NCI-H82 (cell line): ENCODE measurements around the gene IGFALS.

ENCODE experiments used
- DNase-seq: peaks from one replicate; lab custom pipeline; 2025; lab: John Stamatoyannopoulos, UW

The IGFALS gene

DNA sequence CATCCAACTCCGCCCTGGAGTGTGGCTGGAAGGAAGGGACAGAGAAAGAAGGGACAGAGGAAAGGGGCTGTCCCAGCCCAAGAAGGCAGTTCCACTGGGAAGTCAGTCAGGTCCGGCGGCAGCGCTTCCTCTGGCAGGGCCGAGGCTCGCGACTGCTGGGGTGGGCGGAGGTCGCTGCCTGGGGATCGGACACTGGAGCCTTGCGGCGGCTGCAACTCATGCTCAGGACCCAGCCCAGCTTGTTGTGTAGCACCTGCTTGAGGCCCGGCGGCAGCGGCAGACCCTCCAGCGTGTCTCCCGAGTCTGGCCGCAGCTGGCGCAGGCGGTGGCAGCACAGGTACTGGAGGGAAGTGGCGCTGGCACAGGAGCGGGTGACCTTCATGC, 16.5 kb downstream of the IGFALS start:
- no peak for DNase-seq

DNA sequence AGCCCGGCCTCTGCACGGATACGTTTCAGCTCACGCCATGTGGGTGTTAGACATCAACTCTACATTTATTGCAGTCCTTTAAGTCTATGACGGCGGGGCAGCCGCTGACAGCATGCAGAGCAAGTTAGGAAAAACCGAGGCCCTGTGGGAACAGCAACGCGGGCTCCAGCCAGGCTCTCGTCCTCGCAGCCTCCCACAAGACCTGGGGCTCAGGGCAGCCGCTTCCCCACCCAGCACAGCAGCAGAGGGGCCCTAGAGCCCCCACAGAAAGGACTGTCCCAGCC, 16.9 kb downstream of the IGFALS start:
- no peak for DNase-seq

DNA sequence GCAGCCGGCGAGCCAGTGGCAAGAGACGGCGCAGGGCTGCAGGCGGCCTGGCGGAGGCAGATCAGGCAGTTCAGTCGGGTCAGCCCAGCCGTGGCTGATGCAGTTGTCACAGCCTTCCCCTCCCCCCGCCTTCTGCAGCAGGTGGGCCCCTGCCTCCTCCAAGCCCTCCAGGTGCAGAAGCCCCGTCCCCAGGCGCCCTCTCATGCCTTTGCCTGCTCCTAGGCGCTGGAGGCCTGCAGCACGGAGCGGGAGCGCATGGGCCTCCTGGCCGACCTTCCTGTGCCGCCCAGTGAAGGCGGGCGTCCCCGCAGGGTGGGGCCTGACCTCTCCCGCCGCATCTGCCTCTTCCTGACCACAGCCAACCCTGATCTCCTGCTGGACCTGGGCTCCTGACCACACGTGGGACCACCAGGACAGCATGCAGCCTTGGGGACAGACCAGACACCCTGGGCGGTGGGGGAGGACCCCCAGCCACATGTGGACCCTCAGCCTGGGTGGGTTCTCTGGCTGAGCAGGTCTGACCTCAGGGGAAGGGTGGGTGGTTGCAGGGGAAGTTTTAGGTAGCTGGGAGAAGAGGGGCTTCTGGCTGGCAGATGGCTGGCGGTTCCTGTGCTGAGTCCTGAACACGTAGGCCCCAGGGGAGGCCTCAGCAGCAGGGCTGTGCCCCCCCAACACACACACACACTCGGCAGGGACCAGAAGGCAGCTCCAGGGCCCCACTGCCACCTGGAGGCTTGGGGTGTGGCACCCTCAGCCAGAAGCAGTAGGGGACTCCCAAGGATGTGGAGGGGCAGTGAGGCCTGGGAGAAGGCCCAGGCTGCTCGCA, 17.4 kb downstream of the IGFALS start:
- DNase-seq: peak; percentile 74

DNA sequence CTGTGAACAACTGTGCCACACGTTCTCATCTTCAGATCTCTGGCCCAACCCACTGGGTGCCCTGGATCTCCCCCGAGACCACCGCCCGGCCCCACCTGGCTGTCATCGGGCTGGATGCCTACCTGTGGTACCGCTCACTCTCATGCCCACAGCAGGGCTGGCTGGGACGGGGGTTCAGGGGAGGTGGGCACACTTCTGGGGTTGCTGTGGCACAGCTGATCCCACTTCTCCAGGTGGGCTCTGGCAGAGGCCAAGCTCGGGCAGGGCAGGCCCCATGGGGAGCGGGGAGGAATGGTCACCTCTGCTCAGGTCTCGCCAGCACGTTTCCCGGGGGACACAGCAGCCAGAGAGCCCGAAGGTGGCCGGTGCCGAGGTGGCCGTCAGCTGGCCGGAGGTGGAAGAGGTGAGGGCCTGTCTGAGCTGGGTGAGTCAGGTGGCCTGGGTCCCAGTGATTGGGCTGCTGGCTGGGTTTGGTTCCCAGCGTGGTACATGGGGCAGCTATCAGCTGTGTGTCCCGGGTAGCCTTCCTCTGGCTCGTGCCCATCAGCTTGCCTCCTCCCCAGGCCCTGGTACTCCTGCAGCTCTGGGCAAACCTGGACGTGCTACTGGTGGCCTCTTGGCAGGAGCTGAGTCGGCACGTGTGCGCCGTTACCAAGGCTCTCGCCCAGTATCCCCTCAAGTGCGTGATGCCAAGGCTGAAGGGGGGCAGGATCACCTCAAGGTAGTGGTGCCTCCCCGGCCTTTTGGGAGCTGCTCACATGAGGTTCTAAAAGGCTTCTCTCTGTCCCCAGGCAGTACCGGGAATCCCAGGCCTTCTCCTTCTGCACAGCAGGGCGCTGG, 18.3 kb downstream of the IGFALS start:
- no peak for DNase-seq

DNA sequence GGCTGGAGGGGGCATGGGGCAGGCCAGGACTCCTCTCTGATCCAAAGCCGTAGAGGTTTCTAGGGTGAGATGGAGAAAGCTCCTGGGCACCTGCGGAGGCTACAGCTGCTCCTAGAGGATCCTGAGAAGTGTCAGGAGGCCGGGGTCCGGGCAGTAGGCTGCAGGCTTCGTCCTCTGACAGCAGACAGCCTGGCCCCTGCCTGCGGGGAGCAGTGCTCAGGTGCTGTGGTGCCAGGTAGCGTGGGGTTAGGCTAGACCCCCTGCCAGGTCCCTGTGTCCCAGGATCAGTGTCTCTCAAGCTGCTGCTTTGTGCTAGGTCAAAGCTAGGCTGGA, 19.1 kb downstream of the IGFALS start:
- no peak for DNase-seq

DNA sequence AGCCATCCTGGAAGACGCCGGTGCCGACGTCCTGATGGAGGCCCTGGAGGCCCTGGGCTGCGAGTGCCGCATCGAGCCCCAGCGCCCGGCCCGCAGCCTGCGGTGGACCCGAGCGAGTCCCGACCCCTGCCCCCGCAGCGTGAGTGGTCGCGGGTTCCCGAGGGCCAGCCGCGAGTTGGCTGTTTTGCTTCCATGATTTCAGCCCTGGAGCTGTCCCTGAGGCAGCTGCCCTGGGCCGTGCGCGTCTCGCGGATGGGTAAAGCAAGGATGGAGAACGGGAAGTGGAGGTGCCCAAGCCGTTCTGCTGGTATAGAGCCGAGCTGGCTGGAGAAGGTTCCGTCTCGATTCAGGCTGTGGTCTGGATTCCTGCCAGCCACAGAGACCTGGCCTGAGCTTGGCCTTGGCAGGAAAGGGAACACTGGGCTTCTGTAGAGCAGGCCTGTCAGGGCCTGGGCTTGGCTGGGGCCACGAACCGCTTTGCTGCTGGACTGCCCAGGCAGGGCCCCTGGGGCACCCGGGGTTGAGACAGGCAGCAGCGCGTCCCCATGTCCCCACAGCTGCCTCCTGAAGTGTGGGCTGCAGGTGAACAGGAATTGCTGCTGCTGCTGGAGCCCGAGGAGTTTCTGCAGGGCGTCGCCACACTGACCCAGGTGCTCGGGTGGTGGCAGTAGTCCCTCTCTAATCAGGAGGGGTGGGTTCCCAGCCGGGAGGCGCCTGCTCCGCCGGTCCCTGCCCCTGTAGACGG, 19.6 kb downstream of the IGFALS start:
- no peak for DNase-seq

DNA sequence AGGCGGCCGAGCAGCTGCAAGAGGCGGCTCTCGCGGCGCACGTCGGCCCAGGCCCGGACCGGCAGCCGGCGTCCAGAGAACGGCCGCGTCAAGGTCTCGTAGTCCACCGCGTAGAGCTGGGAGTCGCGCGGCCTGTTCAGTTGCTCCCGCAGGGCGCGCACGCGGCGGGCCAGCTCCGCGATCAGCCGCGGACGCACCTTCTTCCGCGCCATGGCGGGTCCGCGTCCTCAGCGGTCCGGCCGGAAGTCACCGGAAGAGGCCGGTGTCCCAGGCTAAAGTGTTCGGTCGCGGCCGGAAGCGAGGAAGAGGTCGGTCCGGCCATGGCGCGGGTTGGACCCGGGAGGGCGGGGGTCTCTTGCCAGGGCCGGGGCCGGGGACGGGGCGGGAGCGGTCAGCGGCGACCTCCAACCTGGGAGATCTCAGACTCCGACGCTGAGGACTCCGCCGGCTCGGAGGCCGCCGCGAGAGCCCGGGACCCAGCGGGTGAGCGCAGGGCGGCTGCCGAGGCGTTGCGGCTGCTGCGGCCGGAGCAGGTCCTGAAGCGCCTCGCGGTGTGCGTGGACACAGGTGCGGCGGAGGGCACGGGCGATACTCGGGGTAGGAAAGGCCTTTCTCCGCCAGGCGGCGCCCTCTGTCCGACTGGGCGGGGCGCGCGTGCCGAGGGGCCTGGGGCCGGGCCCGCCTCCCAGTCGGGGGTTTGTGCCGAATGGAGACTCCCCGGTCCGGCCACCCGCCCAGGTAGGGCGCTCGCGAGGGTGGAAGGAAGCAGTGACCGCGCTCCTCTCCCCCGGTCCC, 20.4 kb downstream of the IGFALS start, which contains the start of gene MRPS34:
MRPS34 (minus strand) TSS at position 227 of the 795 bp plus-strand sequence; CDS start at position 212, 15 bp downstream.
- peak; percentile 91 for DNase-seq

DNA sequence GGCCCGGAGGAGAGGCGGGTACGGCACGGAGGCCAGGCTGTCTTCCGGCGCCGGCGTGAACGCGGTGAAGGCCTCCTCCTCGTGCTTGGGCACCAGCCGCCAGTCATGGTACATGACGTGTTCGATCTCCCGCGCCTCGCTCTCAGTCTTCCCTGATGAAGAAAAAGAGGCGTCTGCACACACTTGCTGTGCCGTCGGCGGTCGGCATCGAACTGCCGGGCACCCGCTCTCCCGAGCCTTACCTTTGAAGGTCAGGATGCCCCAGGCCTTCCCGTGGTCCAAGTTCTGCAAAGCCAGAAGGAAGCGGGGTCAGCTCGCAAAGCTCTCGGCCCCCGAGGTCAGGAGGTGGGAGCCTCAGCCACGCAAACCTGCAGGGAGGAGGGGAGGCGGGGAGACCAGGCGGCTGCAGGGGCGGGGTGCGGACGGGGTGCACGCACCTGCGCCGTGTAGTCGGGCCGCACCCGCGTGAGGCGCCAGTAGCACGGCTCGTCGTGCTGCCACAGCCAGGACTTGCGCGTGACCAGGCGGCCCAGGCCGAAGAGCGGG, 21.1 kb downstream of the IGFALS start, which contains the start of gene EME2:
EME2 (plus strand) TSS at position 449 of the 546 bp plus-strand sequence. CDS start 418 bp downstream, outside the sequence.
- DNase-seq: peak; percentile 48

DNA sequence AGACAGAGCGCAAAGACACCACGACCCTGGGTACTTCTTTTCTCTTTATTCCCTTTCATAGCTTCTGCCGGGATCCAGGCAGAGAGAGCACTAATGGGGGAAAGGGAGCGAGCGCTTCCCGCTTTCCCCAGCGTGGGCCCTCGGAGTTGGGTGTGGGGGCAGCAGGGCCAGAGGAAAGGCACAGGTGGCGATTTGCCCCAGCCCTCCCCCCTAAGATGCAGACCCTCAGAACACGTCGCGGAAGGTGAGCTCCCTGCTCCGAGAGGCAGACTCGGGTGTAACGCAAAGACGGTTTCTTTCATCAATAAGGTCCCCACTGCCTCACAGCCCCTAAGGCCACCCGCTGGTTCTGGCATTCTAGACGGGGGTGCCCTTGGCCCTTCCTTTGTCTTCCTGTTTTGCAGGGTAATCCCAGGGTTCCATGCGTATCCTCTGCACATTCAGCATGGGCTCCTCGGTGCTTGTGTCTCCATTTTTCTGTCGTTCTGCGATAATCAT, 21.6 kb downstream of the IGFALS start:
- DNase-seq: peak; percentile 59

DNA sequence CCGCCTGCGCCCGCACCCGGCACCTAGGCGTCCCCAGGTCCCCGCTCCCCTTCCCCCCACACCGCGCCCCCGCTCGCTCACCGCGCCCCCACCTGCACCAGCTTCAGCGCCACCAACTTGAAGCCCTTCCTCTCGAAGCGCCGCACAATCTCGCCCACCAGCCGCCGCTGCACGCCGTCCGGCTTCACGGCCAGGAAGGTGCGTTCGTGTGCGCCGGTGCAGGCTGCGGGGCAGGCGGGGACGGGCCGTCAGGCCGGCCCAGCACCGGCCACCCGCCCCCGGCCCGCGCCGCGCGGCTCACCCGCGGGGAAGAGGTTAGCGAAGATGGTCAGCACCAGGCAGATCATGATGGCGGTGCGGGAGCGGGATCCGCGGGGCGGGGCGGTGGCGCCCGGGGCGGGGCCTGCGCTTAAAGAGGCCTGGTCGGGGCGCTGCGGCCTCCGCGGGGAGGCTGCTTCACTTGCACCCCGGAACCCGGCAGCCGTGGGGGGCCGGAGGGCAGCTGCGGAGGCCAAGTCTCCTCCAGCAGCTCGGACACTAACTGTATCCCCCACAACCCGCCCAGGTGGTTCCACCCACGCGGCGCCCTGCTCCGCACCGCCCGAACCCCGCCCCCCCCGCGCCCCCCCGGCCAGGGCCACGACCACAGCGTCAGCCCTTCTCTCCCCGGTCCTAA, 22.2 kb downstream of the IGFALS start, which contains the start of gene NME3:
NME3 (minus strand) TSS at position 356 of the 676 bp plus-strand sequence; CDS start at position 347, 9 bp downstream.
- peak; percentile 54 for DNase-seq

DNA sequence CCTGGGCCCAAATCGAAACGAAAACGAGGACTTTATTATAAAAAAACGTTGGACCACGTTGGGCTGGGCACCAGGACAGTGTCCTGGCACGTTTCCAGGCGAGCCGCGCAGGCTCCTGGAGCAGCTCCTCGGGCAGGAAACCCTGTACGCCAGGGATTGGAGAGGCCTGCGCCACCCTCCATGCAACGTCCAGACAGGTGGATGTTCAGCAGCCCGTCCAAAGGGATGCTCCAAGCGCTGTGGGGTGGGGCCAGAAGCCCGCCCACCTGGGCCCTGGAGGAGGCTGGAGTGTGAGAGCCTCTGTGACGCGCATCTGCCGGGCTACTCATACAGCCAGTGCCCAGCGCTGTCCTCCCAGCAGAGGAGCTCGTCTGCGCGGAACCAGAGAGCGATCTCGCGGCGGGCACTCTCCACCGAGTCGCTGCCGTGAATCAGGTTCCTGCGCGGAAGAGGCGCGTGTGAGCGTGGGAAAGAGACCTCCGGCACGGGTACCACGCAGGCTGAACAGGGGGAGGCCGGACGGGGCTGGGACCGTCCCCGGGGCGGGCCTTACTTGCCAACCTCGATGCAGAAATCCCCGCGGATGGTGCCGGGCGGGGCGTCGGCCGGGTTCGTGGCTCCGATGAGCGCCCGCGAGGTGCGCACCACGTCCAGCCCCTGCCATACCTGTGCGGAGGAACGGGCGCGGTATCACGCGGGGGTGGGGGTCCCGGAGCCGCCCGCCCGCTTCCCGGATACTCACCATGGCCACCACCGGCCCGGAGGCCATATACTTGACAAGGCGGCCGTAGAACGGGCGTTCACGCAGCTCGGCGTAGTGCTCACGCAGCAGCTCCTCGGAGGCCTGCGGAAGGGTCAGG, 22.9 kb downstream of the IGFALS start:
- no peak for DNase-seq

DNA sequence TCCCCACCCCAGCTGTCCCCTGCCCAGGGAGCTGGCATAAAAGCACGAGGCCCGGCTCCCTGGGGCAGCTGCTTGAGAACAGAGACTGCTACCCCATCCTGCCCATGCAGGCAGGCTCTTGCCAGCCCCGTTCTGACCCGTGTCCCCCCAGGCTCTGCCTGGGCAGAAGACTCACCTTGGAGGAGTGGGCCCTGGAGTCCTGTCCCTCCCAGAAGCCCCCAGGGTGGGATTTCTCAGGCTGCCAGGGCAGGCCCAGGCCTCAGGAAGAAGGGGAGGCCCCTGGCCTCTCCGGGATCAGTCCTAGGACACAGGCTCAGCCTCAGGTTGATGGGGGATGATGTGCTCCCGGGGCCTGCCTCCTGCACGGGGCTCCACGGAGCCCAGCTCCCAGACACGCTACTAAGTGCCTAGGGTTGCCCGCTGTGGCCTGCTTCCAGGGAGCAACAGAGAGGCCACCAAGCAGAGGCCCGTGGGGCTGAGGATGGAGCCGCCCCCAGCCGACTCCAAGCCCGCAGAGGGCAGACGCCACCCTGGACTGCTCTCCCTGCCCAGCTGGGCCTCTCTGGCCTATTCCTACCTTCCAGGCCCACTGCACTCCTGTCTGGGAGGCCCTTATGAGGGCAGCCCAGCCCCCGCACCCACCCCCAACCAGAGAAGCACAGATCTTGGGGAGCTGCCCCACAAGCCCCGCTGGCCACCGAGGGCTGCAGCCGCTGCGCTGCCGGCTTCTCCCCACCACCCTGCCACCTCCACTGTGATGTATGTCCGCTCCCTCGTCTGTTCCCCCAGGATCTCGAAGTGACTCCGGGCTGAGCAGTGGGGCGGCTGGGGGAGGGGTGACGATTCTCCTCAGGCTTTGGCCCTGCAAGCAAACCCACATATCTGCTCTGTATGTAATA, 23.9 kb downstream of the IGFALS start:
- no peak for DNase-seq

DNA sequence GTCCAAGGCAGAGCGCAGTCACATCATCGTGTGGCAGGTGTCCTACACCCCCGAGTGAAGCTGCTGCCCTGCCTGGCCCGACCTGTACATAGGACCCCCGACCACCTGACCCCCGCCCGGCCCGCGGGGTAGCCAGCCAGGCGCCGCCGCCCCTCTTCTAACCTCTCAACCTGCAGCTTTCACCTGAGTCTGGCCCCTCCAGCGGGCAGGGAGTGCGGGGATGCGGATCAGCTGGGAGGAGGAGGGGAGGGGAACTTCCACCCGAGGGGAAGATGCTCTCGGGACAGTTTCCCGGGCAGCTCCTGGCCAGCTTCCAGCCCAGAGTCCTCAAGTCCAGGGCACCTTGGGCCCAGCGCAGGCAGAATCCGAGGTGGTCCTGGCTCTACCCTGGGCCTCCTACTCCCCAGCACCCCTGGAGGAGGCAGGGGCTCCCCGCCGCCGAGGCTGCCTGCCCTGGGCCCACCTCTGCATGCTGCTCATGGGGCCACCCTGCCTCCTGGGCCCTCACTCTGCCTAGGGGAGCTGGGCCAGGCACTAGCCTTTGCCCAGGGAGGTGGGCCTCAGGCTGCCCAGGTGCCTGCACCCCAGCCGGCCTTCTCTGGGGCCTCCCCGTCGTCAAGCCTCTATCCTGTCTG, 24.6 kb downstream of the IGFALS start:
- DNase-seq: no peak

DNA sequence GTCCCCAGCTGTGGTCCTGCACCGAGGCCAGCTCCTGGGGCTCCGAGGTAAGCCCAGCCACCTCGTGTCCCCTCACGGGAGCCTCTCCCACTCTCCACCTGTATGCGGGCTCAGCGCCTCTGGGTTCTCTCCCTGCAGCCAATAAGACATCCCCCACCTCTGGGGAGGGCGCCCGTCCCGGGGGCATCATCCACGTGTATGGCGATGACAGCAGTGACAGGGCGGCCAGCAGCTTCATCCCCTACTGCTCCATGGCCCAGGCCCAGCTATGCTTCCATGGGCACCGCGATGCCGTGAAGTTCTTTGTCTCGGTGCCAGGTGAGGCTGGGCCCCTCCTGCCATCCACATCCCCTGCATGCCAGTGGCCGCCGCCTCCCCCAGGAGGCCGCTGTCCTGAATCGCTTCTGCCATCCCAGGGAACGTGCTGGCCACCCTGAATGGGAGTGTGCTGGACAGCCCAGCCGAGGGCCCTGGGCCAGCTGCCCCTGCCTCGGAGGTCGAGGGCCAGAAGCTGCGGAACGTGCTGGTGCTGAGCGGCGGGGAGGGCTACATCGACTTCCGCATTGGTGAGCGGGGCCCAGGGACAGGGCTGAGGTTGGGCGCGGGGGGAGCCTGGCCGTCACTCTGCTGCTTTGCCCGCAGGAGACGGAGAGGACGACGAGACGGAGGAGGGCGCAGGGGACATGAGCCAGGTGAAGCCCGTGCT, 25.3 kb downstream of the IGFALS start:
- no peak for DNase-seq

DNA sequence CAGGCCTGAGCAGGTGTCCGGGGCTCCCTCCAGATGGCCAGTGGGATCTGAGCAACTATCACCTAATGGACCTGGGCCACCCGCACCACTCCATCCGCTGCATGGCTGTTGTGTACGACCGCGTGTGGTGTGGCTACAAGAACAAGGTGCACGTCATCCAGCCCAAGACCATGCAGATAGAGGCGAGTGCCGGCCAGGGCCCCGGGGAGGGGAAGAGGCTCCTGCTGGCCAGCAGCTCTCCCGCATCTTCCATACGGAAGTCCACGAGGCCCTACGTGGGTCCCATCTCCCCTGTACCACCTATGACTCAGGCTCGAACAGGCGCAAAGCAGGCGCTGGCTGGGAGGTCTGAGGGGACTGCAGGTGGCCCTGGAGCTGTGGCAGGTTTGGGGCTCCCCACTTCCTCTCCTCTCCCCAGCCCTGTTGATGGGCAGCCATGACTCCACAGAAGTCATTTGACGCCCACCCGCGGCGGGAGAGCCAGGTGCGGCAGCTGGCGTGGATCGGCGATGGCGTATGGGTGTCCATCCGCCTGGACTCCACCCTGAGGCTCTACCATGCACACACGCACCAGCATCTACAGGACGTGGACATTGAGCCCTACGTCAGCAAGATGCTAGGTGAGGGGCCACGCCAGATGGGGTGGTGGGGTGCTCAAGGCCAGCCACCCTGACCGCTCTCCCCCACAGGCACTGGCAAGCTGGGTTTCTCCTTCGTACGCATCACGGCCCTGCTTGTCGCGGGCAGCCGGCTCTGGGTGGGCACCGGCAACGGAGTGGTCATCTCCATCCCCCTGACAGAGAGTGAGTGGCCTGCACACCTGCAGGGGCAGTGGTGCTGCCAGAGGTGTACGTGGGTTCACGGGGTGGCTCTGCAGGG, 26.1 kb downstream of the IGFALS start:
- DNase-seq: no peak

DNA sequence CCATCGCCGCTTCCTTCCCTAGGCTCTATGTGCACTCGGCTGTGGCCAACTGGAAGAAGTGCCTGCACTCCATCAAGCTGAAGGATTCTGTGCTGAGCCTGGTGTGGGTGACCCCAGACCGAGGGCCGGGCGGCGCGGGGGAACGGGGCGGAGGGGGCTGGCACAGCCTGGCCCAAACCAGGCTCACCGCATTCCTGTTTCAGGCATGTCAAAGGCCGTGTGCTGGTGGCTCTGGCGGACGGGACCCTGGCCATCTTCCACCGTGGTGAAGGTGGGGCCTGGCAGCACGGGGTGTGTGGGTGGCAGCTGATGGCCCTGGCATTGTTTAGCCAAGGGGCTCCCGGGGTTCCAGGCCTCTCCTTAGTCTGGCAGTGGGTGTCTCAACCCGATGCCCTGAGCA, 26.8 kb downstream of the IGFALS start:
- no peak for DNase-seq
